Neural cell (in vitro differentiated cells): Measurements from ENCODE around the gene ANTXR1. TPM values are rescaled to one million over a fixed set of nuclear protein-coding genes. Genes with fewer than 3 reads are reported as not detected.

Experiments
- H2AFZ ChIP-seq: fragments of 200-600, 300-800 bp; sonication (generic), shearing (Covaris generic); 2 replicates; pipeline ENCODE4 v1.6.0; 2014; ENCODE audit warnings: low read depth, mild to moderate bottlenecking, antibody characterized with exemption, low read length, moderate library complexity
- H3F3A ChIP-seq: fragments of 200-600 bp; shearing (Covaris generic); 2 replicates; pipeline ENCODE4 v1.6.1; 2016; ENCODE audit warnings: mild to moderate bottlenecking, moderate library complexity, mixed read lengths, antibody characterized with exemption, low read length; ENCODE audit not compliant: insufficient read depth, poor library complexity, severe bottlenecking
- H3K27ac ChIP-seq: fragments of 200-600, 300-800 bp; sonication (generic), shearing (Covaris generic); 2 replicates; pipeline ENCODE4 v1.5.1; 2014; ENCODE audit warnings: mild to moderate bottlenecking, low read length, moderate library complexity
- H3K27me3 ChIP-seq: fragments of 300-800, 200-600 bp; sonication (generic), shearing (Covaris generic); 2 replicates; pipeline ENCODE4 v1.6.0; 2014; ENCODE audit warnings: mild to moderate bottlenecking, low read depth, low read length, moderate library complexity; ENCODE audit not compliant: insufficient read depth
- H3K36me3 ChIP-seq: fragments of 300-800, 200-600 bp; sonication (generic), shearing (Covaris generic); 2 replicates; pipeline ENCODE4 v1.5.1; 2014; ENCODE audit warnings: mild to moderate bottlenecking, antibody characterized with exemption, low read length, moderate library complexity; ENCODE audit not compliant: insufficient read depth
- H3K4me2 ChIP-seq: fragments of 300-800, 200-600 bp; sonication (generic), shearing (Covaris generic); 2 replicates; pipeline ENCODE4 v1.6.0; 2014; ENCODE audit warnings: mild to moderate bottlenecking, low read length
- H3K4me3 ChIP-seq: fragments of 300-800, 200-600 bp; sonication (generic), shearing (Covaris generic); 2 replicates; pipeline ENCODE4 v1.5.1; 2014; ENCODE audit warnings: mild to moderate bottlenecking, low read length, moderate library complexity
- H3K79me2 ChIP-seq: fragments of 200-600 bp; shearing (Covaris generic); replicated peaks from 2 replicates; pipeline ENCODE4 v1.6.0; 2014; ENCODE audit warnings: mild to moderate bottlenecking, low read length, moderate library complexity; ENCODE audit not compliant: insufficient read depth
- H3K9ac ChIP-seq: fragments of 300-800, 200-600 bp; sonication (generic), shearing (Covaris generic); 2 replicates; pipeline ENCODE4 v1.6.1; 2016; ENCODE audit warnings: mild to moderate bottlenecking, low read length, mixed read lengths
- H3K9me2 ChIP-seq: fragments of 200-600 bp; shearing (Covaris generic); 2 replicates; pipeline ENCODE4 v1.6.1; 2016; ENCODE audit warnings: mild to moderate bottlenecking, low read length, mixed read lengths; ENCODE audit not compliant: insufficient read depth
- H3K9me3 ChIP-seq: fragments of 200-600, 300-800 bp; sonication (generic), shearing (Covaris generic); 2 replicates; pipeline ENCODE4 v1.6.1; 2016; ENCODE audit warnings: mild to moderate bottlenecking, mixed run types, low read length, moderate library complexity, mixed read lengths
- H4K20me1 ChIP-seq: fragments of 200-600 bp; shearing (Covaris generic); 2 replicates; pipeline ENCODE4 v1.6.1; 2016; ENCODE audit warnings: mild to moderate bottlenecking, mixed run types; ENCODE audit not compliant: insufficient read depth
- CTCF ChIP-seq: fragments of 450-650 bp; IDR thresholded peaks from 2 replicates; pipeline ENCODE4 v1.5.1; 2014; ENCODE audit warnings: antibody characterized with exemption, mild to moderate bottlenecking, moderate library complexity; ENCODE audit not compliant: poor library complexity, severe bottlenecking
- EP300 ChIP-seq: fragments of 450-650 bp; conservative IDR thresholded peaks from 2 replicates; pipeline ENCODE4 v1.6.1; 2014; ENCODE audit warnings: antibody characterized with exemption, mild to moderate bottlenecking, moderate library complexity; ENCODE audit not compliant: poor library complexity, severe bottlenecking
- EZH2 ChIP-seq: fragments of 200-600, 300-800 bp; shearing (Covaris generic), sonication (generic); IDR thresholded peaks from 2 replicates; pipeline ENCODE4 v1.6.1; 2014; ENCODE audit warnings: antibody characterized with exemption, low read length, borderline replicate concordance, mild to moderate bottlenecking; ENCODE audit not compliant: insufficient read depth, poor library complexity, severe bottlenecking
- MXI1 ChIP-seq: fragments of 450-650 bp; conservative IDR thresholded peaks from 2 replicates; pipeline ENCODE4 v1.6.1; 2014; ENCODE audit warnings: antibody characterized with exemption, mild to moderate bottlenecking; ENCODE audit not compliant: poor library complexity, severe bottlenecking
- POLR2AphosphoS5 ChIP-seq: IDR thresholded peaks from 2 replicates; pipeline ENCODE4 v1.6.1; 2012
- RAD21 ChIP-seq: fragments of 450-650 bp; conservative IDR thresholded peaks from 2 replicates; pipeline ENCODE4 v1.6.1; 2014; ENCODE audit warnings: antibody characterized with exemption, mild to moderate bottlenecking, moderate library complexity
- REST ChIP-seq: IDR thresholded peaks from 2 replicates; pipeline ENCODE4 v1.6.1; 2012; ENCODE audit warnings: borderline replicate concordance
- SMC3 ChIP-seq: fragments of 450-650 bp; conservative IDR thresholded peaks from 2 replicates; pipeline ENCODE4 v1.6.1; 2014; ENCODE audit warnings: antibody characterized with exemption, mild to moderate bottlenecking, moderate library complexity; ENCODE audit not compliant: poor library complexity
- TAF1 ChIP-seq: IDR thresholded peaks from 2 replicates; pipeline ENCODE4 v1.6.1; 2012; ENCODE audit warnings: low read depth
- polyA plus RNA-seq: library from polyadenylated mRNA; depleted of rRNA; stranded (reverse); fragments of >200 nt; gene quantifications from 2 replicates; pipeline ENCODE4 v1.2.3, GENCODE V29; 2014

The ANTXR1 gene
- polyA plus RNA-seq, 1 donor from 2014 or later, result 4.9 TPM

GRCh38 chr2:69205076-69205475 is 192.1 kb downstream of the ANTXR1 start:
- Histone ChIP-seq H4K20me1 (no peaks in the 10 kb centered on the region), H3K36me3 (no peaks in the 10 kb centered on the region), H3K4me3 (no peak overlapping the region), H3K79me2 (no peaks in the 10 kb centered on the region), H3K9me3 (no peaks in the 10 kb centered on the region), H3F3A (no peaks in the 10 kb centered on the region), H2AFZ (no peak overlapping the region), H3K4me2 (no peak overlapping the region), H3K27me3 (no peaks in the 10 kb centered on the region), H3K27ac (no peak overlapping the region), H3K9me2 (no peaks in the 10 kb centered on the region), H3K9ac (no peak overlapping the region)
- no peak for TF ChIP-seq TAF1
- no peak for TF ChIP-seq SMC3
- TF ChIP-seq EZH2, result no peak
- TF ChIP-seq RAD21, result no peak
- TF ChIP-seq CTCF, result no peak
- TF ChIP-seq REST, result no peak
- TF ChIP-seq EP300, result no peak
- TF ChIP-seq POLR2AphosphoS5, result no peak
- no peak for TF ChIP-seq MXI1

GRCh38 chr2:69205491-69205890 is 192.5 kb downstream of the ANTXR1 start:
- TF ChIP-seq EZH2 (no peak), EP300 (no peak), TAF1 (no peak), RAD21 (no peak), POLR2AphosphoS5 (no peak), REST (no peak), MXI1 (no peak), SMC3 (no peak), CTCF (no peak)
- Histone ChIP-seq H2AFZ (no peak overlapping the region), H3K9ac (no peak overlapping the region), H3K27me3 (no peaks in the 10 kb centered on the region), H3K9me2 (no peaks in the 10 kb centered on the region), H3K36me3 (no peaks in the 10 kb centered on the region), H3K4me3 (no peak overlapping the region), H3K4me2 (no peak overlapping the region), H4K20me1 (no peaks in the 10 kb centered on the region), H3K79me2 (no peaks in the 10 kb centered on the region), H3K27ac (no peak overlapping the region), H3F3A (no peaks in the 10 kb centered on the region), H3K9me3 (no peaks in the 10 kb centered on the region)
